HG03442 (cell line): Measurements from ENCODE around the gene PLCB4.

Experiments used
- ATAC-seq: cut with Tn5 transposase; IDR thresholded peaks from one replicate; pipeline ENCODE4 v1.9.1; 2021; ENCODE audit warnings: mild to moderate bottlenecking, moderate library complexity; ENCODE audit not compliant: unreplicated experiment

Gene PLCB4

DNA sequence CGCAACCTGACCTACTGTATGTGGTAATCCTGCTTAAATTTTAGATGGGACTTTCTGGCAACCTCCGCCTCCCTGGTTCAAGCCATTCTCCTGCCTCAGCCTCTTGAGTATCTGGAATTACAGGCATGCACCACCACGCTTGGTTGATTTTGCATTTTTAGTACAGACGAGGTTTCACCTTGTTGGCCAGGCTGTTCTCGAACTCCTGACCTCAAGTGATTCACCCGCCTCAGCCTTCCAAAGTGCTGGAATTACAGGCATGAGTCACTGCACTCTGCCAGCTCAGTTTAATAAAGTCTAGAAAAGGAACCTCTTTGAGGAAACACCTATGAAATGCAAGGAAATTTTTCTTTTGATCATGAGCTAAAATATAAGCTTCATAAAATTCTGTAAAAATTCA lies 9.0 kb upstream of the PLCB4 start:
- no peak for ATAC-seq

GRCh38 chr20:9061434-9061833 lies 7.5 kb upstream of the PLCB4 start:
- no peak for ATAC-seq

- no peak for ATAC-seq
Observed at GRCh38 chr20:9062066-9062465, 6.8 kb upstream of the PLCB4 start.

DNA sequence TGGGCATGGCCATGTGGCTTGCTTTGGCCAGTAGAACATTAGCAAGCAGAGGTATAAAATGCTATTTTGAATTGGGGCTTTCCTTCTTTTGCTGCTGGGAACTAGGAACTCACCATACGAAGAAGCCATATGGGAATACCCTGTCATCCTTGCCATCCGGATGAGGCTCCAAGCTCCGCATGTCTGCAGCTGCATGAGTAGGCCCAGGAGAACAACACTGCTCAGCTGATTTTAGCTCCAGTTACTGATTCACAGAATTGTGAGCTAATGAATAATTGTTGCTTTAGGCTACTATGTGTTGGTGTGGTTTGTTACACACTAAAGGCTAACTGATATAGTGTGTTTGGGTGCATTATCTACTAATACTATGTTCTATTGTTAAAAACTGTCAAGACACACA lies 2.7 kb upstream of the PLCB4 start:
- ATAC-seq = no peak

DNA sequence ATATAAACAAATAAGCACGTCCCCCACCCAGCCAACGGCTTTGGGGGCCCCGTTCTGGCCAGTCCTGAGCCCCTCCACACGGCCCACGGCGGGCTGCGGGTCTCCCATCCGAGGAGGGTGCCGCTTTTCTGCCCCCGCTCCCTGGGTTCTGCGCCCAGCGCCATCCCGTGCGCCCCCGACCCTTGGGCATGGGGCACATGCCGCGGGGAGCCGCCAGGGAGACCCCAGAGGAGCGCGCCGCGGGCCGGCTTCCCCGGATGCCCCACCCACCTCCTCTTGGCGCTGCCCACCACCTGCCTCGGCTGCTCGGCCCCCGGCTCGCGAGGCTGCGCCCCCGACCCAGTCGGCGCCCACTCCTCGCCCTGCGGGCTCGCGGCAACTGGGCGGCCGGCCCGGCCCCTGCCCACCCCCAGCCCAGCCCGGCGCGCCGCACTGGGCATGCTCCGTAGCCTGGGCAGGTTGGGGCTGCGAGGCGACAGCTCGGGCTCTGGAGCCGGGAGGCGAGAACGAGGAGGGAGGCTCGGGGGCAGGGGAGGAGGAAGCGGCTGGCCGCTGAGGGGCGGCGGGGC lies 570 bp upstream of the PLCB4 start:
- ATAC-seq = no peak

- no peak for ATAC-seq
Observed at GRCh38 chr20:9070304-9070703, 1.4 kb downstream of the PLCB4 start.

GRCh38 chr20:9071976-9072726 lies 3.3 kb downstream of the PLCB4 start:
- no peak for ATAC-seq

DNA sequence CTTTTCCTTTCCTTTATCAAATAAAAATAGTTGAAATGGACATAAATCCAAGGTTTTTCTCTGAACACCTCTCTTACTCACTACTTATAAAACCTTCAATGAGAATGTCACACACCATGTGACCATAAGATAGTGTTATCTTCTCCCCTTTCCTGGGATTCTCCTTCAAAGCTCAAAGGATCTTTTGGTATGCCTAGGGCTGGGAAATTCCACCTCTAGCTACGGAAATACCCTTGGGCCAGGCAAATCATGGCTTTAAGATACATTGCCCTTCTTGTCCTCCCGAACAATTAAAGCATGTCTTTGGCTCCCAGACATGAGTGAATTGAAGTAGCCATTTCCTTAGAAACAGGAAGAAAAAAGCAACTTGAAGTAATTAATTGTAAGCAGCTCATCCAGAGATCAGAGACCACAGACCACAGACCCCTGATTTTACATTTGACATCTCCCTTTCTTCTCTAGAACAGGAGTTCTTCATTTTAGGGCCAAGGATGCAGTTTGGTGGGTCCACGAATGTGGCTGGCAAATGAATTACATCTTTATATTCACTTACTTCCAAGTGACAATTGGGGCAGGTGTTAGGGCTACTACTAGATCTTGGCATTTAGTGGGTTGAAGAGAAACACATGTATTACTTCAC lies 4.1 kb downstream of the PLCB4 start:
- ATAC-seq = no peak

- no peak for ATAC-seq
Observed at GRCh38 chr20:9075264-9076095, 6.6 kb downstream of the PLCB4 start.

- no peak for ATAC-seq
Observed at GRCh38 chr20:9076440-9076839, 7.6 kb downstream of the PLCB4 start.

- no peak for ATAC-seq
Observed at GRCh38 chr20:9078826-9079731, 10.2 kb downstream of the PLCB4 start.

- no peak for ATAC-seq
Observed at GRCh38 chr20:9081423-9081966, 12.6 kb downstream of the PLCB4 start.

DNA sequence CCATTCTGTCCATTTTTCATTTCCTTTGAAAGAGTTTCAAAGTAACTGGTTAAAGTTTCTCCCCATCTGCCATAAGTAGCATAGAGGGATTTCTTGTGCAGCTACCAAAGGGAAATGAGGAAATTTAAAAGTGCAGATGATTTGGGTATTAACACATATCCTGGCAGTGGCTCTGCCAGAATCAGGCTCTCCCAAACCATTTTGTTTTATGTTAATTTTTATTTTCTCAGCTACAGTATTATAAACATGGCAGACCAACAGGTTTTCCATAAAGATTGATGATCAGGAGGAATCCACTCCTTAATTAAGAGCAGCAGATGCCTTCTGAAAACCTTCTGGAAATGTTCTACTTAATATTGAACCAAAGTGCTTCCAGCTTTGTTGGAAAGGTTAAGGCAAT lies 13.9 kb downstream of the PLCB4 start:
- ATAC-seq = no peak

- ATAC-seq = no peak
Observed at GRCh38 chr20:9087531-9088217, 18.8 kb downstream of the PLCB4 start.

- ATAC-seq = no peak
Observed at GRCh38 chr20:9088556-9088955, 19.7 kb downstream of the PLCB4 start.

GRCh38 chr20:9092113-9092512 lies 23.2 kb downstream of the PLCB4 start:
- ATAC-seq = no peak

GRCh38 chr20:9092655-9093054 lies 23.8 kb downstream of the PLCB4 start:
- ATAC-seq = no peak

DNA sequence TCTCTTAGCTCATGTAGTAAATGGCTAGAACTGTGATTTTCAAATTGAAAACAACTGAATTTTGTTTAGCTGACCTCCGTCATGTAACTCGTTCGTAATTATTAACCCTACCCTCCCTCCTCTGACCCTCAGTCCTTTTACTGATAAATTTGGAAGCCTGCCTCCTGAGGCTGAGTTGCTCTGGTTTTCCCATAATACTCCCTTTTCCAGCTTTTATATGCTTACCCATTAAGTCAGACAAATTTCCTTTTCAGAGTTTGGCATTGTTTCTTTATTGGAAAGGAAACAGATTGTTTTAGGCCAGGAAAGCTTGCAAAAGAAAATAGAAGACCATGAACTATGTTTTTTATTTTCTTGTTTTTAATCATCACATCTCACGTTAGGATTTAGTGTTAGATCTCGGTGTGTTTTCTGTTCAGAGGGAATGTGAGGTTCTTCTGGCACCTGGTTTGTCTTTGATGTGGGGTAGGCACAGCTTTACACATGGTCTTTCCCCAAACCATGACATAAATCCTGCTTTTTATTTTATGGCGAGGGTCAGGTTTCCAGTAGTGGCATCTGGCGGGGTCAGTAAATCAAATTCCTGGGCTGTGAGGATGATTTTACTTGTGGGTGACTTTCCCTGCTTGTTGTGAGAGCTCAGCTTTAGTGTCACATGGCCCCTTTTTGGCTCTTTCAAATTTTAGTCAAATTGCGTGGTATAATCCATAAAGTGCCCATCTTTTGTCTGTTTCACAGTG lies 24.5 kb downstream of the PLCB4 start:
- no peak for ATAC-seq

- no peak for ATAC-seq
Observed at GRCh38 chr20:9099372-9099771, 30.5 kb downstream of the PLCB4 start.
